Activated CD4-positive, alpha-beta T cell treated with anti-CD3 and anti-CD28 coated beads, Interleukin-2, amount 50 U/mL, for 48 hours (primary cell): ENCODE data around the gene ASIC1.

Experiments used
- DNase-seq, 2 experiments: peaks; one replicate each; pipeline ENCODE4 v3.0.0-alpha.2; 2020

The ASIC1 gene

DNA sequence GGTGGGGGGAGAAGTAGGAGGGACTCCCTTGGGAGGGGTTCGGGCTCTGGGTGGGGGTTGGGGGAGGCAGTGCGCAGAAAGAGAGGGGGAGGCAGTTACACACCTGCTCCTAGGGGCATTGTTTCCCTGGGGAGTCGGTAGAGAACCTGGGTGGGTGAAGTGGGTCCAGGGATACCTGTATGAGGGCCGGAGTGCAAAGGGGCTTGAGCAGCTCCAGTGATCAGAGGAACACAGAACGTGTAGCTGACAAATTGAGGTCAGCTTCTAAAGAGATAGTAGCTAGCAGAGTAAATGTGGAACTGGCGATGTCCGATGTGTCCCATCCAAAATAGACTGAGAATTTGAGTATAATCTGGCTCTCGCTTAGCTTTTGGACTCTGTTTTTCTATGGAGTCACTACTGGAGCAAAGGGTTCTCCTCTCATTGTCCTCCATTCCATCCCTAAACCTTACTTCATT, 28.2 kb downstream of the ASIC1 start:
- DNase-seq: no peak

DNA sequence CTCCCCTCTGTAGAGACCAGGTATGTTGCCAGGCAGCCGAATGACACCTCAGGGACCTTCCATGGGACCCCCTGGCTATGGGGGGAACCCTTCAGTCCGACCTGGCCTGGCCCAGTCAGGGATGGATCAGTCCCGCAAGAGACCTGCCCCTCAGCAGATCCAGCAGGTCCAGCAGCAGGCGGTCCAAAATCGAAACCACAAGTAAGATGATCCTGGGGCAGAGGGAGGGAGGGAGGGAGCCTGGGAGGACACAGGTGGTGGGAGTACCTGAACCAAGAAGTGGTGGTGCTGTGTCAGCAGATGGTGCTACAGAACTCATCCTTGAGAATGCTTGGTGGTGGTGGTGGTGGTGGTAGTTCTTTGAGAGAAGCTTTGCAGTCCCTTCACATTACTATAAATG, 28.8 kb downstream of the ASIC1 start:
- no peak for DNase-seq

GRCh38 chr12:50087151-50087550, 29.8 kb downstream of the ASIC1 start:
- no peak for DNase-seq

GRCh38 chr12:50087995-50088394, 30.6 kb downstream of the ASIC1 start:
- DNase-seq: no peak

- DNase-seq: peak; percentile 59 to 69
These were observed 31.4 kb downstream of the ASIC1 start for GRCh38 chr12:50088577-50089335.

DNA sequence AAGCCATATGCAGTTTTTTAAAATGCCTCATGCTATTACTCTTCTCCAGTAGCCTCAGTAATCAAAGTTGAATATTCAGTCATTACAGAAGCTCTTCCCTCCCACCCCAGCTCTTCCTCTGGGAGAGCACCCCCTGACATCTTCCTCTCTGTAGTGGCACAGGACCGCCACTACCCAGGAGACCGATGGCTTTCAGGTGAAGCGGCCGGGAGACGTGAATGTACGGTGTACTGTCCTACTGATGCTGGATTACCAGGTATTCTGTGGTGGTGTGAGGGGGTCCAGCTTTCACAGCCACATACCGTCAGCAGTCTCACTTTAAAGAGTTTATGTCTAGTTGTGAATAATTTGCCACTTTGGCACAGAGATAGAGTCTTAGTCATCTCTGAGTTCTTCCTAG, 32.3 kb downstream of the ASIC1 start:
- no peak for DNase-seq

GRCh38 chr12:50090391-50090790, 33.0 kb downstream of the ASIC1 start:
- DNase-seq: no peak

- no peak for DNase-seq
These were observed 40.6 kb downstream of the ASIC1 start for GRCh38 chr12:50097952-50098351.

DNA sequence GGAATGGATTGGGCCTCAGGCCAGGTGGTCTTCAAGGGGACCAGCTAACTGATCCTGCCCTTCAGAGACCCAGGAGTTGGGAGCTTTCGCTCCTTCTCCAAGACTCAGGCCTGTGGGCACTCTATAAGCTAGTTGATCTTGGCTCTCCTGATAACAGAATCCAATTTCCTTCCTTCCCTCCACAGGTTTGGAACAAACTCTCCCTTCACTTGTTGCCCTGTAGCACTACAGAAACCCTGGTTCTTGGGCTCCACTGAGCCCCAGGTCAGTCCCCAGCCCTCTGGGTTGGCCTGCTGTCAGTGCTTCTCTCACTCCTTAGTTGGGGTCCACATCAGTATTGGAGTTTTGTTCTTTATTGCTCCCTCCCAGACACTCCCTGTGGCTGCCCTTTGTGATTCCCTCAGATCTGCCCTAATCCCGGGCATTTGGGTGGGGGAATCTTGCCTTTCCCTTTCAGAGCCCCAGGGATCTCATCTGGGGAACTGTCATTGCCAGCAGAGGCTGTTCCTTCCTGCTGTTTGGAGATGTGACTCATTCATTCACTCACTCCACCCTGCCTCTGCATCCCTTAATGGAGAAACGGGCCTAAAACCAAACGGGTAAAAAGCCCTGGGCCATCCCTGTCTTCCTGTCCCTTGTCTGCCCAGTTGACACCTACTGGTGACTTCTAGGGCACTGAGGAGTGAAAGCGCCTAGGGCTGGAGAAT, 42.1 kb downstream of the ASIC1 start:
- no peak for DNase-seq

- no peak for DNase-seq
These were observed 43.2 kb downstream of the ASIC1 start for GRCh38 chr12:50100561-50100960.

DNA sequence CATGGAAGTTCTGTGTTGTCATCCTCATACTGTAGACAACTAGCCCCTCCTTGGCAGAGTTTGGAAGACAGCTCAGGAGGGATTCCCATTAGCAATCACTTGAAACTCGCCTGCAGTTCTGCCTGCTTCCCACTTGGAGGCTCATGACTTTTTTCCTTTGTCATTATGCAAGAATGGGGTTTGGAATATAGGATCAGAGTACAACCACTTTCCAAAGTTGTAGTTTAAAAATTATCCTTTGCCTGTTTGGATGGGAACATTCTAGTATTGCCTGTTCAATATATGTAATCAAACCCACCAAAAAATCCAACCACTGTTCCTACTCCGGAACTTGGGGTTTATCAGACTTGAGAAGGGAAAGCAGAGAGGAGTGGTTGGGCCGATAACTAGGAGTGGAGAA, 44.3 kb downstream of the ASIC1 start:
- no peak for DNase-seq

DNA sequence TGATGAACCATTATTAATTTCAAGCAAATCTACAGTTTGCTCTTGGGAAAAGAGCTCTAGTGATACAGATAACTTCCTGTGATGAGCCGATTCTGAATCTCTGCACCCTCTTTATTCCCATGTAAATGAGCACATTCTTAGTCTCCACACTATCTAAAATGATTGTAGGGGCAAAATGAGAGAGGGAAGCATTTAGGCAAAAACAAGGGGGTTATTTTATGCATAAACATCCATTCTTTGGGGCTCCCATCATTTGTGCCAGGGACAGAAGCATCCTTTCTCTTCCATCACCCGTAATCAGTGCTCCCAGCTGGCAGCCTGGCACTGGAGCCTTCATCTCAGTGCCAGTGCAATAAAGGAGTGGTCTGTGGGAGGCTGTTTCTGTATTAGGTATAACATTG, 44.7 kb downstream of the ASIC1 start:
- DNase-seq: no peak

DNA sequence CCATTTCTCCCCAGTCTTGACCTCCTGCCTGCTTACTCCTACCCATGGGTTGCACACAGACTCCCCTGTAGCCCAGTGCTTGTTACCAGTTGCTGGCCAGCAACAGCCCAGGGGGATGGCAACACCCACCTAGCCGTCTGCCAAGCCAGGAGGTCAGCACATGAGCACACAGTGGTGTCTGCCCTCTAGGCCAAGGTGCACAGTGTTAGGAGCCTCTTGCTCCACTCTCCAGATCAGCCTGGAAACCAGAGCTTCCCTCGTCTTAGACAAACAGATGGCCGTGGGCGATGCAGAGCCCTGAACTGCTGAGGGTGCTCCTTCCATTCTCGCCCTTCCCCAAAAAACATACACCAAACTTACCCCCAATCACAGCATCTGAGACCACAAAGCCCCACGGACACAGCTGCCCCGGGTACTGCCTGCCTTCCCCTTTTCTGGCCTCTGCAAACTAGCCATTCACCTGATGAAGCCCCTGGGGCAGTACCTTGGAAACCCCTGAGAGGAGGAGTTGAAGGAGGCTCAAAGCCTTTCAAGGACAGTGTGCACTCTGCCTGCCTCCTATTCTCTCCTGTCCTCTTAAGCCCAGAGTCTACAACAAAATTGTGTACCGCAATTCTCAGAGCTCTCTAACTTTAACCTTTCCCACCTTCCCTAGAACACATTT, 45.4 kb downstream of the ASIC1 start:
- no peak for DNase-seq

DNA sequence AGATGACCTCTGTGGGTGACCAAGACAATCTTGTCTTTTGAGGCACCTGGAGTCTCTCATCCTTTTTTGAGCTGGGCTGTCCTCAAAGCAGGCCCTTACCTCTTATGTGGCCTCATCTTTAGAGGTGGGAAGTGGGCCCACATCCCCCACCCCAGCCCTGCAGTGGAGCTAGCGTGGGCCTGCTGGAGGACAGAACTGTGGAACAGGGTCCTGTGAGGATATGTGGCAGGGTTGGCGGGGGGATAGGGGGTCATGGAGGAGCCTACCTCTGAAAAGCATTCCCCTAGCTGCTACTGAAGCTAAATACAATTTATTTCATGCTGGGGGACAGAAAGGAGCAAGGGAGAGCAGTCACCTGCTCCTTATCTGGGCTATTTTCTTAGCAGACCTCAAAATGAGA, 46.0 kb downstream of the ASIC1 start:
- DNase-seq: no peak

GRCh38 chr12:50103767-50104321, 46.4 kb downstream of the ASIC1 start, which contains the start of gene GPD1:
Gene GPD1 (plus strand): TSS chr12:50104008. CDS start chr12:50104051, 43 bp downstream.
- DNase-seq: peak; percentile 28 to 38

GRCh38 chr12:50104417-50105366, 47.3 kb downstream of the ASIC1 start:
- DNase-seq: no peak

GRCh38 chr12:50105913-50106450, 48.6 kb downstream of the ASIC1 start:
- DNase-seq: no peak

- no peak for DNase-seq
These were observed 49.5 kb downstream of the ASIC1 start for GRCh38 chr12:50106907-50107306.

DNA sequence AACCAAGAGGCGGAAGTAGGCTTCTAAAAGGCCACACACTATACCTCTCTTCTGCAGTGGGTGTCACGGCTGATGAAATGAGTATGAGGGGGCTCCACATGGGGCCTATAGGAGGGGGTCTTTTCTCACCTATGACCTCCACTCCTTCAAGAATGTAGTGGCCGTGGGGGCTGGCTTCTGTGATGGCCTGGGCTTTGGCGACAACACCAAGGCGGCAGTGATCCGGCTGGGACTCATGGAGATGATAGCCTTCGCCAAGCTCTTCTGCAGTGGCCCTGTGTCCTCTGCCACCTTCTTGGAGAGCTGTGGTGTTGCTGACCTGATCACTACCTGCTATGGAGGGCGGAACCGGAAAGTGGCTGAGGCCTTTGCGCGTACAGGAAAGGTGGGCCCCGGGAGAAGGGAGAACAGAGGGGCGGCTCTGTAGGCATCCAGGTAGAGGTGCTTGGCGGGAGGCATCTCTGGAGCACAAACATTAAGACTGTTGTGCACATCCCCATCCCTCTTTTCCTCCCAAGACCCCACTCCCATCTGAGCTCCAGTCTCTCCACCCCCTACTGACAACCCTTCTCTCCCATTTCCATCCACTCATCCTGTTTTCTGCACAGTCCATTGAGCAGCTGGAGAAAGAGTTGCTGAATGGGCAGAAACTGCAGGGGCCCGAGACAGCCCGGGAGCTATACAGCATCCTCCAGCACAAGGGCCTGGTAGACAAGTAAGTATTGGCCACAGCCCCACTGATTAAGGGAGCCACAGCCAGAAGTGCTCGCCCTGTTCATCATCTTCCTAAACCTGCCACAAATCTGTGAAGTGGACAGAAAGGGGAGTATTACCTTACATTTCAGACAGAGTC, 50.2 kb downstream of the ASIC1 start:
- no peak for DNase-seq

GRCh38 chr12:50109319-50109718, 51.9 kb downstream of the ASIC1 start:
- no peak for DNase-seq
